DND-41 (cell line): ENCODE measurements around the gene C6orf89.
"Not testable (repeated sequence)": the region's sequence is repeated elsewhere in the genome, so short reads cannot be mapped to it uniquely, and the experiment has no call there.

Experiments used
- ATAC-seq: fragments of 200-7000 bp; cut with Tn5 transposase; 3 replicates; pipeline ENCODE4 v1.9.1; 2021; ENCODE audit warnings: low read depth; ENCODE audit not compliant: insufficient read depth
- DNase-seq: peaks from one replicate; pipeline ENCODE4 v3.0.0-alpha.2; 2020
- H2AFZ ChIP-seq: 2 replicates; pipeline ENCODE4 v1.6.0; 2012; ENCODE audit warnings: low read depth, low read length
- H3K27ac ChIP-seq: 2 replicates; pipeline ENCODE4 v1.5.1; 2012; ENCODE audit warnings: low read length, inconsistent platforms
- H3K27me3 ChIP-seq: fragments of 200-600 bp; sonication (generic); 2 replicates; pipeline ENCODE4 v1.6.0; 2012; ENCODE audit warnings: low read length, mild to moderate bottlenecking, inconsistent platforms; ENCODE audit not compliant: insufficient read depth, poor library complexity
- H3K36me3 ChIP-seq: 2 replicates; pipeline ENCODE4 v1.5.1; 2012; ENCODE audit warnings: low read length, inconsistent platforms; ENCODE audit not compliant: insufficient read depth
- H3K4me1 ChIP-seq: 2 replicates; pipeline ENCODE4 v1.5.1; 2012; ENCODE audit warnings: mild to moderate bottlenecking, low read length; ENCODE audit not compliant: insufficient read depth
- H3K4me2 ChIP-seq: 2 replicates; pipeline ENCODE4 v1.6.0; 2012; ENCODE audit warnings: mild to moderate bottlenecking, moderate library complexity, low read length, inconsistent platforms; ENCODE audit not compliant: insufficient read depth
- H3K4me3 ChIP-seq, 2 experiments: fragments of 200-600 bp in 1 of 2; shearing (Covaris generic) in 1 of 2; 2 replicates each; pipeline ENCODE4 v1.5.1; 2012 to 2016; ENCODE audit warnings: inconsistent platforms in 2 of 2, low read length in 2 of 2, mild to moderate bottlenecking in 2 of 2, low read depth in 1 of 2, moderate library complexity in 1 of 2
- H3K79me2 ChIP-seq: 2 replicates; pipeline ENCODE4 v1.6.0; 2012; ENCODE audit warnings: low read length, inconsistent platforms; ENCODE audit not compliant: insufficient read depth
- H3K9ac ChIP-seq: 2 replicates; pipeline ENCODE4 v1.6.0; 2012; ENCODE audit warnings: low read depth, mild to moderate bottlenecking, inconsistent platforms, low read length, moderate library complexity
- H3K9me3 ChIP-seq: 2 replicates; pipeline ENCODE4 v1.5.1; 2012; ENCODE audit warnings: low read length, moderate library complexity, mild to moderate bottlenecking, inconsistent platforms; ENCODE audit not compliant: insufficient read depth, severe bottlenecking
- H4K20me1 ChIP-seq: 2 replicates; pipeline ENCODE4 v1.6.0; 2012; ENCODE audit warnings: low read length; ENCODE audit not compliant: insufficient read depth
- EZH2 ChIP-seq: IDR thresholded peaks from 3 replicates; pipeline ENCODE4 v1.6.1; 2012; ENCODE audit warnings: borderline replicate concordance, low read depth, mild to moderate bottlenecking, moderate library complexity, low read length, inconsistent platforms; ENCODE audit not compliant: severe bottlenecking
- TF ChIP-seq, protein P1 (sequence below): IDR thresholded peaks from 2 replicates; pipeline ENCODE4 v1.5.1; 2012; ENCODE audit warnings: borderline replicate concordance, low read length, moderate library complexity, mild to moderate bottlenecking; ENCODE audit not compliant: poor library complexity, severe bottlenecking; ENCODE audit errors: extremely low read depth

C6orf89 gene

DNA sequence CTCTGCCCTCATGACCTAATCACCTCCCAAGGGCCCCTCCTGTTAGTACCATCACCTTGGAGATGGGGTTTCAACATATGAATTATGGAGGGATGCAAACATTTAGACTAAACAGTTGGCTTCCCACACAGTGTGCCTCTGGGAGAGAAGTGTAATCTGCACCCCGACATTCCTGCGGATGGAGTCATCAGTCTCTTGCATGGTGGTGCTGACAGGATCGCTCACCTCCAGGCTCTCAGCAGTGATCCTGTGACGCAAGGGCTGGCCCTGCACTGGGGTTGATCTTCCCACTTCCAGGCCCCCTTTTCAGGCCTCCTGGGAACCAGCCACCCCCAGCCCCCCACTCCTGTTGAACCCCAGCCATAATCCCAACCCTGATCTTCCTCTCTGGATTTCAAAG lies 52.8 kb downstream of the C6orf89 start:
- Histone ChIP-seq H2AFZ (no peak overlapping the region), H4K20me1 (no peaks in the 10 kb centered on the region), H3K27me3 (no peaks in the 10 kb centered on the region), H3K27ac (no peak overlapping the region), H3K4me3 (no peak overlapping the region), H3K36me3 (no peaks in the 10 kb centered on the region), H3K79me2 (no peaks in the 10 kb centered on the region), H3K4me1 (no peaks in the 10 kb centered on the region), H3K9me3 (no peaks in the 10 kb centered on the region), H3K9ac (no peak overlapping the region), H3K4me2 (no peak overlapping the region)
- no peak for ATAC-seq
- no peak for DNase-seq
- TF ChIP-seq, protein P1, sequence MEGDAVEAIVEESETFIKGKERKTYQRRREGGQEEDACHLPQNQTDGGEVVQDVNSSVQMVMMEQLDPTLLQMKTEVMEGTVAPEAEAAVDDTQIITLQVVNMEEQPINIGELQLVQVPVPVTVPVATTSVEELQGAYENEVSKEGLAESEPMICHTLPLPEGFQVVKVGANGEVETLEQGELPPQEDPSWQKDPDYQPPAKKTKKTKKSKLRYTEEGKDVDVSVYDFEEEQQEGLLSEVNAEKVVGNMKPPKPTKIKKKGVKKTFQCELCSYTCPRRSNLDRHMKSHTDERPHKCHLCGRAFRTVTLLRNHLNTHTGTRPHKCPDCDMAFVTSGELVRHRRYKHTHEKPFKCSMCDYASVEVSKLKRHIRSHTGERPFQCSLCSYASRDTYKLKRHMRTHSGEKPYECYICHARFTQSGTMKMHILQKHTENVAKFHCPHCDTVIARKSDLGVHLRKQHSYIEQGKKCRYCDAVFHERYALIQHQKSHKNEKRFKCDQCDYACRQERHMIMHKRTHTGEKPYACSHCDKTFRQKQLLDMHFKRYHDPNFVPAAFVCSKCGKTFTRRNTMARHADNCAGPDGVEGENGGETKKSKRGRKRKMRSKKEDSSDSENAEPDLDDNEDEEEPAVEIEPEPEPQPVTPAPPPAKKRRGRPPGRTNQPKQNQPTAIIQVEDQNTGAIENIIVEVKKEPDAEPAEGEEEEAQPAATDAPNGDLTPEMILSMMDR = no peak
- no peak for TF ChIP-seq EZH2

DNA sequence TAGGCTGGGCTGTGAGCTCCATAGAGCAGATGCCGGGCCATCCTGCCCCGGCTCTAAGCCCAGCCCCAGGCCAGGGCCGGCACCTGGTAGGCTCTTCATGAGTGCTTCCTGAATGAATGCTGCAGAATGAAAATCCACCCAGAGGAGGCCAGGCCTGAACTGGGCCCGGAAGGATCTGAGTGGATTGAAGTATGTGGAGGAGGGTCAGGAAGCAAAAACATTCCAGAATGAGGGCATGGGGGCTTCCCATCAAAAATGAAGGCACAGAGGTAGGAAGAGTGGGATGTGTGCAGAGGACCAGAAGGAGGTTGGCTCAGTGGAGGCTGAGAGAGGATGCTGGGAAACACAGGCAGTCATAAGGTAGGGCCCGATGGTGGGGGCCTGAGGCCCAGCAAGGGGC lies 53.3 kb downstream of the C6orf89 start:
- not testable (repeated sequence) for H3K79me2 ChIP-seq, H3K9me3 ChIP-seq, H3K36me3 ChIP-seq, ATAC-seq, H3K27ac ChIP-seq, H4K20me1 ChIP-seq, H2AFZ ChIP-seq, H3K4me1 ChIP-seq, H3K4me2 ChIP-seq, DNase-seq, H3K4me3 ChIP-seq, H3K9ac ChIP-seq, H3K27me3 ChIP-seq

DNA sequence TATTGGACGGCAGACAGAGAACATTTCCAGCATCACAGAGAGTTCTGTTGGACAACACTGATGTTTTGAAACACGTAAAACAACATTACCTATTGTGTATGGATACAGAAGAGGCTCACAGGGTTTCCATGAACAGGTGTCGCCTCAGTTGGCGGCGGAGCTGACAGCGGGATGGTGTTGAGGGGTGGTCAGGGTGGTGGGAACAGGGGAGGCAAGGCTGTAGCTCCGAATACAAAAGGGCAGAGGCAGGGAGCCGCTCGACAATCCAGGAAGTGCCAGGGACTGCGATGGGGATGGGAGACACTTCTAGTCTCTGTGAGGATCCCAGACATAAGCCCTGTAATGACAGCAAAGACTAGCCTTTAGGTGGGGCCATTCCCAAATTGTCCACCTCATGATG lies 54.3 kb downstream of the C6orf89 start:
- no peak for ATAC-seq
- H4K20me1 ChIP-seq = no peaks in the 10 kb centered on the region
- H3K27me3 ChIP-seq = no peaks in the 10 kb centered on the region
- H3K4me3 ChIP-seq = no peak overlapping the region
- no peak overlapping the region for H3K27ac ChIP-seq
- DNase-seq = no peak
- H3K4me1 ChIP-seq = no peaks in the 10 kb centered on the region
- no peaks in the 10 kb centered on the region for H3K9me3 ChIP-seq
- no peaks in the 10 kb centered on the region for H3K36me3 ChIP-seq
- TF ChIP-seq EZH2 = no peak
- TF ChIP-seq, protein P1 = no peak
- H3K4me2 ChIP-seq = no peak overlapping the region
- no peak overlapping the region for H3K9ac ChIP-seq
- no peak overlapping the region for H2AFZ ChIP-seq
- H3K79me2 ChIP-seq = no peaks in the 10 kb centered on the region

DNA sequence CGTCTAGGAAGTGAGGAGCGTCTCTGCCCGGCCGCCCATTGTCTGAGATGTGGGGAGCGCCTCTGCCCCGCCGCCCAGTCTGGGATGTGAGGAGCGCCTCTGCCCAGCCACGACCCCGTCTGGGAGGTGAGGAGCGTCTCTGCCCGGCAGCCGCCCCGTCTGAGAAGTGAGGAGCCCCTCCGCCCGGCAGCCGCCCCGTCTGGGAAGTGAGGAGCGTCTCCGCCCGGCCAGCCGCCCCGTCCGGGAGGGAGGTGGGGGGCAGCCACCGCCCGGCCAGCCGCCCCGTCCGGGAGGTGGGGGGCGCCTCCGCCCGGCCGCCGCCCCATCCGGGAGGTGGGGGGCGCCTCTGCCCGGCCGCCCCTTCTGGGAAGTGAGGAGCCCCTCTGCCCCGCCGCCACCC lies 55.8 kb downstream of the C6orf89 start:
- not testable (repeated sequence) for H3K9ac ChIP-seq, DNase-seq, H3K27me3 ChIP-seq, H3K4me2 ChIP-seq, H4K20me1 ChIP-seq, H3K4me3 ChIP-seq, H2AFZ ChIP-seq, H3K27ac ChIP-seq, H3K4me1 ChIP-seq, H3K9me3 ChIP-seq, ATAC-seq, H3K36me3 ChIP-seq, H3K79me2 ChIP-seq

GRCh38 chr6:36942329-36942728 lies 56.6 kb downstream of the C6orf89 start:
- not testable (repeated sequence) for DNase-seq, H3K36me3 ChIP-seq, H3K4me3 ChIP-seq, H3K9me3 ChIP-seq, H3K4me2 ChIP-seq, H4K20me1 ChIP-seq, H3K9ac ChIP-seq, H3K4me1 ChIP-seq, H2AFZ ChIP-seq, H3K79me2 ChIP-seq, H3K27ac ChIP-seq, H3K27me3 ChIP-seq, ATAC-seq
